Breast epithelium (tissue), 3 donors: ENCODE measurements around the gene PIP5K1B.

Experiments used
- CTCF ChIP-seq, 3 donors: fragments of 450-650 bp; IDR thresholded peaks; one replicate each; pipeline ENCODE4 v1.5.1; 2016 to 2017; ENCODE audit warnings: antibody characterized with exemption in 3 of 3, mild to moderate bottlenecking in 3 of 3, moderate library complexity in 3 of 3
- POLR2A ChIP-seq: fragments of 450-650 bp; IDR thresholded peaks from one replicate; pipeline ENCODE4 v1.6.1; 2016; ENCODE audit warnings: antibody characterized with exemption, mild to moderate bottlenecking, moderate library complexity

GRCh38 chr9:68733021-68733405 lies 28.0 kb downstream of the PIP5K1B start:
- TF ChIP-seq POLR2A (no peak), CTCF (IDR thresholded peaks at IDR 0.05) (no peak)
